HCT116 (cell line): ENCODE results near the gene KDM5A. TPM values are rescaled to one million over a fixed set of nuclear protein-coding genes. Genes with fewer than 3 reads are reported as not detected.
"Not testable (repeated sequence)": the region's sequence is repeated elsewhere in the genome, so short reads cannot be mapped to it uniquely, and the experiment has no call there.

ENCODE experiments used
- ATAC-seq: fragments of 200-7000 bp; cut with Tn5 transposase; 2 replicates; pipeline ENCODE4 v1.9.1; 2020; ENCODE audit warnings: mild to moderate bottlenecking, moderate library complexity
- BruUV-seq: library from RNA; stranded (reverse); fragments of 400-500 nt; replicated peaks from 2 replicates; lab custom pipeline; 2021; lab: Mats Ljungman, UMichigan
- CTCF ChIA-PET: fragments of 300-600 bp; sonication (Branson Sonifier 250); formaldehyde crosslinking; loops from one replicate; lab custom pipeline; 2021; ENCODE audit warnings: antibody characterized with exemption; lab: Charles Lee
- POLR2A ChIA-PET: fragments of 300-600, 350-600 bp; sonication (Branson Sonifier 250); formaldehyde crosslinking; loops from one replicate; lab custom pipeline; 2021; ENCODE audit warnings: antibody characterized with exemption; lab: Charles Lee
- RAD21 ChIA-PET, 2 experiments: fragments of 300-600 bp; sonication (Branson Sonifier 250); formaldehyde crosslinking; loops; one replicate each; lab custom pipeline; 2023; ENCODE audit warnings: low total read pairs in 2 of 2; ENCODE audit not compliant: uncharacterized antibody in 2 of 2, unreplicated experiment in 2 of 2, low non-redundant PET in 1 of 2; lab: Charles Lee
- DNase-seq: peaks from one replicate; pipeline ENCODE4 v3.0.0-alpha.2; 2010; ENCODE audit warnings: low read depth, low spot score
- H2AFZ ChIP-seq: fragments of 200-600 bp; shearing (Covaris generic), sonication (generic); 2 replicates; pipeline ENCODE4 v1.6.1; 2017; ENCODE audit warnings: low read depth, mixed run types, mixed read lengths, antibody characterized with exemption, low read length; ENCODE audit not compliant: poor library complexity, severe bottlenecking
- H3K27ac ChIP-seq: 2 replicates; pipeline ENCODE4 v1.5.1; 2012; ENCODE audit warnings: low read depth, low read length
- H3K27me3 ChIP-seq: fragments of 200-600 bp; sonication (generic); 2 replicates; pipeline ENCODE4 v1.6.1; 2016; ENCODE audit warnings: mixed run types, low read length, mixed read lengths; ENCODE audit not compliant: insufficient read depth
- H3K36me3 ChIP-seq, 2 experiments: fragments of 200-500 bp in 1 of 2; fragments of 200-600 bp in 1 of 2; sonication (Bioruptor generic) in 1 of 2; sonication (generic) in 1 of 2; 2 replicates each; pipeline versions ENCODE4 v1.5.1 to v1.6.1; 2014 to 2016; ENCODE audit warnings: low read length in 2 of 2, inconsistent platforms in 1 of 2, mixed read lengths in 1 of 2, mixed run types in 1 of 2; ENCODE audit not compliant: insufficient read depth in 2 of 2, control insufficient read depth in 1 of 2
- H3K4me1 ChIP-seq, 2 experiments: fragments of 200-600 bp in 1 of 2; sonication (generic) in 1 of 2; 2 replicates each; pipeline versions ENCODE4 v1.5.1 to v1.6.1; 2012 to 2017; ENCODE audit warnings: low read length in 2 of 2, inconsistent platforms in 1 of 2, mild to moderate bottlenecking in 1 of 2, mixed read lengths in 1 of 2, mixed run types in 1 of 2, moderate library complexity in 1 of 2; ENCODE audit not compliant: insufficient read depth in 2 of 2, control insufficient read depth in 1 of 2
- H3K4me2 ChIP-seq: fragments of 200-600 bp; sonication (generic); 2 replicates; pipeline ENCODE4 v1.6.1; 2017; ENCODE audit warnings: mixed run types, low read length, mixed read lengths
- H3K4me3 ChIP-seq, 2 experiments: fragments of 200-600 bp in 1 of 2; sonication (generic) in 1 of 2; replicated peaks in 1 of 2; 2 replicates each; pipeline ENCODE4 v1.5.1; 2011 to 2016; ENCODE audit warnings: low read length in 2 of 2, control low read depth in 1 of 2, low read depth in 1 of 2, mild to moderate bottlenecking in 1 of 2, mixed read lengths in 1 of 2, mixed run types in 1 of 2
- H3K79me2 ChIP-seq: fragments of 200-600 bp; sonication (generic); 2 replicates; pipeline ENCODE4 v1.6.1; 2017; ENCODE audit warnings: mild to moderate bottlenecking, mixed run types, low read length, moderate library complexity, mixed read lengths; ENCODE audit not compliant: insufficient read depth
- H3K9ac ChIP-seq: fragments of 200-600 bp; sonication (generic); 2 replicates; pipeline ENCODE4 v1.6.1; 2016; ENCODE audit warnings: low read length, mixed read lengths
- H3K9me2 ChIP-seq: fragments of 200-600 bp; sonication (generic), shearing (Covaris generic); 2 replicates; pipeline ENCODE4 v1.6.1; 2017; ENCODE audit warnings: mixed run types, mild to moderate bottlenecking, moderate library complexity; ENCODE audit not compliant: insufficient read depth
- H3K9me3 ChIP-seq, 2 experiments: fragments of 200-500 bp in 1 of 2; fragments of 200-600 bp in 1 of 2; sonication (Bioruptor generic) in 1 of 2; sonication (generic) in 1 of 2; 2 replicates each; pipeline ENCODE4 v1.6.1; 2014 to 2017; ENCODE audit warnings: low read length in 2 of 2, mixed read lengths in 2 of 2, inconsistent platforms in 1 of 2, low read depth in 1 of 2, mild to moderate bottlenecking in 1 of 2, mixed run types in 1 of 2, moderate library complexity in 1 of 2; ENCODE audit not compliant: control insufficient read depth in 1 of 2, insufficient read depth in 1 of 2
- H4K20me1 ChIP-seq: fragments of 200-600 bp; sonication (generic), shearing (Covaris generic); 2 replicates; pipeline ENCODE4 v1.6.1; 2017; ENCODE audit warnings: mixed run types, mild to moderate bottlenecking, moderate library complexity; ENCODE audit not compliant: insufficient read depth
- intact Hi-C: fragments of 100-400 bp; cut with micrococcal nuclease; formaldehyde crosslinking; loops from 2 replicates; pipeline ENCODE4 v1.10.0; 2022
- total RNA-seq: library from RNA; stranded (reverse); gene quantifications from one replicate; pipeline ENCODE4 v1.2.1, GENCODE V29; 2021; ENCODE audit not compliant: unreplicated experiment

The KDM5A gene
- total RNA-seq, 1 experiment from 2014 or later = 49.0 TPM

DNA sequence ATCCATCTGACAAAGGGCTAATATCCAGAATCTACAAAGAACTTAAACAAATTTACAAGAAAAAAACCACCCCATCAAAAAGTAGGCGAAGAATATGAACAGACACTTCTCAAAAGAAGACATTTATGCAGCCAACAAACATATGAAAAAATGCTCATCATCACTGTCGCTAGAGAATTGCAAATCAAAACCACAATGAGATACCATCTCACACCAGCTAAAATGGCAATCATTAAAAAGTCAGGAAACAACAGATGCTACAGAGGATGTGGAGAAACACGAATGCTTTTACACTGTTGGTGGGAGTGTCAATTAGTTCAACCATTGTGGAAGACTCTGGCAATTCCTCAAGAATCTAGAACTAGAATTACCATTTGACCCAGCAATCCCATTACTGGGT lies 86.4 kb downstream of the KDM5A start:
- intact Hi-C loops, H3K27me3 ChIP-seq: not testable (repeated sequence)
- H3K36me3 ChIP-seq = peaks cover 9 to 17% of the 10 kb centered on the region in 2 experiments

DNA sequence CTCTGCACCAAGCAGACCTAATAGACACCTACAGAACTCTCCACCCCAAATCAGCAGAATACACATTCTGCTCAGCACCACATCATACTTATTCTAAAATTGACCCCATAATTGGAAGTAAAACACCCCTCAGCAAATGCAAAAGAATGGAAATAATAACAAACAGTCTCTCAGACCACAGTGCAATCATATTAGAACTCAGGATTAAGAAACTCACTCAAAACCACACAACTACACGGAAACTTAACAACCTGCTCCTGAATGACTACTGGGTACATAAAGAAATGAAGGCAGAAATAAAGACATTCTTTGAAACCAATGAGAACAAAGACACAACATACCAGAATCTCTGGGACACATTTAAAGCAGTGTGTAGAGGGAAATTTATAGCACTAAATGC lies 89.0 kb downstream of the KDM5A start:
- H3K9me2 ChIP-seq, H4K20me1 ChIP-seq, H3K27ac ChIP-seq, H3K36me3 ChIP-seq, RAD21 ChIA-PET, H3K4me2 ChIP-seq, H3K9ac ChIP-seq, CTCF ChIA-PET, BruUV-seq, ATAC-seq, intact Hi-C loops, H2AFZ ChIP-seq, H3K27me3 ChIP-seq, H3K4me1 ChIP-seq, H3K4me3 ChIP-seq, POLR2A ChIA-PET, H3K9me3 ChIP-seq, DNase-seq: not testable (repeated sequence)
- peaks cover 13% of the 10 kb centered on the region for H3K79me2 ChIP-seq

More for the DNA sequence above, 86.4 kb downstream of the KDM5A start:
- DNase-seq, H3K4me3 ChIP-seq, ATAC-seq, BruUV-seq, H2AFZ ChIP-seq, CTCF ChIA-PET, POLR2A ChIA-PET, H3K9me2 ChIP-seq, H4K20me1 ChIP-seq, H3K9me3 ChIP-seq, H3K4me1 ChIP-seq, RAD21 ChIA-PET, H3K9ac ChIP-seq, H3K27ac ChIP-seq, H3K4me2 ChIP-seq: not testable (repeated sequence)
- H3K79me2 ChIP-seq = peaks cover 13% of the 10 kb centered on the region

DNA sequence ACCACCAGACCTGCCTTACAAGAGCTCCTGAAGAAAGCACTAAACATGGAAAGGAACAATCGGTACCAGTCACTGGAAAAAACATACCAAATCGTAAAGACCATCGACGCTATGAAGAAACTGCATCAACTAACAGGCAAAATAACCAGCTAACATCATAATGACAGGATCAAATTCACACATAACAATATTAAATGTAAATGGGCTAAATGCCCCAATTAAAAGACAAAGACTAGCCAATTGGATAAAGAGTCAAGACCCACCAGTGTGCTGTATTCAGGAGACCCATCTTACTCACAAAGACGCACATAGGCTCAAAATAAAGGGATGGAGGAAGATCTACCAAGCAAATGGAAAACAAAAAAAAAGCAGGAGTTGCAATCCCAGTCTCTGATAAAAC lies 89.6 kb downstream of the KDM5A start:
- intact Hi-C loops, H2AFZ ChIP-seq, H3K9me2 ChIP-seq, H3K27me3 ChIP-seq, H3K9me3 ChIP-seq, POLR2A ChIA-PET, BruUV-seq, H4K20me1 ChIP-seq, DNase-seq, ATAC-seq, H3K4me2 ChIP-seq, H3K4me3 ChIP-seq, H3K27ac ChIP-seq, H3K9ac ChIP-seq, RAD21 ChIA-PET, H3K4me1 ChIP-seq, CTCF ChIA-PET: not testable (repeated sequence)
- Histone ChIP-seq H3K79me2 (peaks cover 10% of the 10 kb centered on the region), H3K36me3 (peaks cover 5 to 14% of the 10 kb centered on the region in 2 experiments; a peak in 3 of 4 replicates)

DNA sequence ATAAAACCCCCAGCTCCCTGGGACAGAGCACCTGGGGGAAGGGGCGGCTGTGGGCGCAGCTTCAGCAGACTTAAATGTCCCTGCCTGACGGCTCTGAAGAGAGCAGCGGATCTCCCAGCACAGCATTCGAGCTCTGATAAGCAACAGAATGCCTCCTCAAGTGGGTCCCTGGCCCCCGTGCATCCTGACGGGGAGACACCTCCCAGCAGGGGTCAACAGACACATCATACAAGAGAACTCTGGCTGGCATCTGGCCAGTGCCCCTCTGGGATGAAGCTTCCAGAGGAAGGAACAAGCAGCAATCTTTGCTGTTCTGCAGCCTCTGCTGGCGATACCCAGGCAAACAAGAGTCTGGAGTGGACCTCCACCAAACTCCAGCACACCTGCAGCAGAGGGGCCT lies 91.1 kb downstream of the KDM5A start:
- RAD21 ChIA-PET, H4K20me1 ChIP-seq, ATAC-seq, CTCF ChIA-PET, H3K9me2 ChIP-seq, H3K27me3 ChIP-seq, H3K79me2 ChIP-seq, intact Hi-C loops, H3K4me1 ChIP-seq, DNase-seq, H3K4me3 ChIP-seq, POLR2A ChIA-PET, H3K4me2 ChIP-seq, H2AFZ ChIP-seq, H3K9me3 ChIP-seq, H3K9ac ChIP-seq, BruUV-seq, H3K27ac ChIP-seq: not testable (repeated sequence)
- peaks cover 5 to 14% of the 10 kb centered on the region in 2 experiments; a peak in 2 of 4 replicates for H3K36me3 ChIP-seq
